ENCODE results near the gene SCNN1B. TPM values are rescaled to one million over a fixed set of nuclear protein-coding genes. Genes with fewer than 3 reads are reported as not detected.

SCNN1B gene
- total RNA-seq, 4 donors from 2014 or later: 8.1 to 30.5 (median 11.9) TPM

- DNase-seq: no peak
- WGBS, 2 donors: 20 to 31% methylated on average over 2 of the region's 2 CpGs
- Histone ChIP-seq H3K4me3 (replicated peaks in 1 of 3) (no peak overlapping the region), H3K4me1 (peaks cover 24 to 29% of the 10 kb centered on the region in 2 donors), H3K27me3 (no peaks in the 10 kb centered on the region), H3K36me3 (no peaks in the 10 kb centered on the region), H3K9me3 (no peaks in the 10 kb centered on the region), H3K27ac (peak overlapping the region; percentile 92 to 95 (median 93))
- intact Hi-C loops (cut with DNase I): no loop called here
- no peak for TF ChIP-seq POLR2A (IDR thresholded peaks at IDR 0.05)
- TF ChIP-seq CTCF (IDR thresholded peaks at IDR 0.05): no peak
Measured at GRCh38 chr16:23278031-23278430, 24.1 kb upstream of the SCNN1B start.

GRCh38 chr16:23279721-23280153, 22.4 kb upstream of the SCNN1B start:
- H3K36me3 ChIP-seq: no peaks in the 10 kb centered on the region
- peak overlapping the region; percentile 92 to 95 (median 93) for H3K27ac ChIP-seq
- H3K4me1 ChIP-seq: peaks cover 27 to 29% of the 10 kb centered on the region in 2 donors
- H3K27me3 ChIP-seq: no peaks in the 10 kb centered on the region
- TF ChIP-seq CTCF (IDR thresholded peaks at IDR 0.05): no peak
- TF ChIP-seq POLR2A (IDR thresholded peaks at IDR 0.05): no peak
- intact Hi-C loops (cut with DNase I): no loop called here
- H3K9me3 ChIP-seq: no peaks in the 10 kb centered on the region
- DNase-seq: peak; percentile 93 to 94
- no peak overlapping the region for H3K4me3 ChIP-seq (replicated peaks in 1 of 3)
- WGBS, 2 donors: 8 to 11% methylated on average over 9 of the region's 9 CpGs

- Histone ChIP-seq H3K9me3 (no peaks in the 10 kb centered on the region), H3K4me1 (peaks cover 30 to 32% of the 10 kb centered on the region in 2 donors), H3K27me3 (no peaks in the 10 kb centered on the region), H3K4me3 (replicated peaks in 1 of 3) (no peak overlapping the region), H3K36me3 (no peaks in the 10 kb centered on the region), H3K27ac (peak overlapping the region; percentile 66 to 92 (median 88))
- TF ChIP-seq CTCF (IDR thresholded peaks at IDR 0.05) (no peak), POLR2A (IDR thresholded peaks at IDR 0.05) (no peak)
- WGBS, 2 donors: 66 to 68% methylated on average over 6 of the region's 6 CpGs
- DNase-seq: no peak
- intact Hi-C loops (cut with DNase I): no loop called here
Measured at GRCh38 chr16:23280483-23280967, 21.6 kb upstream of the SCNN1B start.

GRCh38 chr16:23282568-23282967, 19.5 kb upstream of the SCNN1B start:
- Histone ChIP-seq H3K4me3 (replicated peaks in 1 of 3) (no peak overlapping the region), H3K9me3 (no peaks in the 10 kb centered on the region), H3K27ac (peak overlapping the region in 1 of 3 donors; percentile 25), H3K27me3 (no peaks in the 10 kb centered on the region), H3K4me1 (peaks cover 30 to 41% of the 10 kb centered on the region in 2 donors), H3K36me3 (no peaks in the 10 kb centered on the region)
- intact Hi-C loops (cut with DNase I): no loop called here
- 83 to 100% methylated on average over 1 of the region's 1 CpG for WGBS, 2 donors
- TF ChIP-seq CTCF (IDR thresholded peaks at IDR 0.05) (no peak), POLR2A (IDR thresholded peaks at IDR 0.05) (no peak)
- peak in 1 of 2 donors; percentile 21 for DNase-seq

GRCh38 chr16:23283571-23283970, 18.5 kb upstream of the SCNN1B start:
- H3K27me3 ChIP-seq: no peaks in the 10 kb centered on the region
- H3K36me3 ChIP-seq: no peaks in the 10 kb centered on the region
- intact Hi-C loops (cut with DNase I): no loop called here
- TF ChIP-seq CTCF (IDR thresholded peaks at IDR 0.05) (no peak), POLR2A (IDR thresholded peaks at IDR 0.05) (no peak)
- no peak overlapping the region for H3K27ac ChIP-seq
- DNase-seq: no peak
- H3K9me3 ChIP-seq: no peaks in the 10 kb centered on the region
- H3K4me1 ChIP-seq: peaks cover 24 to 37% of the 10 kb centered on the region in 2 donors
- H3K4me3 ChIP-seq (replicated peaks in 1 of 3): no peak overlapping the region
- WGBS, 2 donors: 91 to 98% methylated on average over 2 of the region's 2 CpGs
